Nephron (organoid): ENCODE measurements around the gene PODXL.

ENCODE experiments used
- H3K27ac Mint-ChIP-seq, 3 experiments: 2 replicates each; pipeline ENCODE4 v1.8.0; 2020; ENCODE audit warnings: mixed read lengths in 3 of 3, mild to moderate bottlenecking in 2 of 3, moderate library complexity in 1 of 3
- H3K27me3 Mint-ChIP-seq: 2 replicates; pipeline ENCODE4 v1.8.0; 2021; ENCODE audit warnings: low read depth, mild to moderate bottlenecking, moderate library complexity, mixed read lengths
- H3K36me3 Mint-ChIP-seq: 2 replicates; pipeline ENCODE4 v1.8.0; 2020; ENCODE audit warnings: low read depth, mixed read lengths
- H3K4me1 Mint-ChIP-seq: 2 replicates; pipeline ENCODE4 v1.8.0; 2020; ENCODE audit warnings: mixed read lengths
- H3K4me3 Mint-ChIP-seq, 3 experiments: 2 replicates each; pipeline ENCODE4 v1.8.0; 2020; ENCODE audit warnings: mild to moderate bottlenecking in 3 of 3, mixed read lengths in 3 of 3, moderate library complexity in 2 of 3
- H3K9me3 Mint-ChIP-seq: 2 replicates; pipeline ENCODE4 v1.8.0; 2020; ENCODE audit warnings: mixed read lengths
- TF ChIP-seq, protein P1 (sequence below), 3 experiments: fragments of 200-600 bp; sonication (generic); IDR thresholded peaks; one replicate each; pipeline ENCODE4 v1.5.0; 2021; ENCODE audit warnings: antibody characterized with exemption in 3 of 3; ENCODE audit not compliant: unreplicated experiment in 3 of 3

PODXL gene

DNA sequence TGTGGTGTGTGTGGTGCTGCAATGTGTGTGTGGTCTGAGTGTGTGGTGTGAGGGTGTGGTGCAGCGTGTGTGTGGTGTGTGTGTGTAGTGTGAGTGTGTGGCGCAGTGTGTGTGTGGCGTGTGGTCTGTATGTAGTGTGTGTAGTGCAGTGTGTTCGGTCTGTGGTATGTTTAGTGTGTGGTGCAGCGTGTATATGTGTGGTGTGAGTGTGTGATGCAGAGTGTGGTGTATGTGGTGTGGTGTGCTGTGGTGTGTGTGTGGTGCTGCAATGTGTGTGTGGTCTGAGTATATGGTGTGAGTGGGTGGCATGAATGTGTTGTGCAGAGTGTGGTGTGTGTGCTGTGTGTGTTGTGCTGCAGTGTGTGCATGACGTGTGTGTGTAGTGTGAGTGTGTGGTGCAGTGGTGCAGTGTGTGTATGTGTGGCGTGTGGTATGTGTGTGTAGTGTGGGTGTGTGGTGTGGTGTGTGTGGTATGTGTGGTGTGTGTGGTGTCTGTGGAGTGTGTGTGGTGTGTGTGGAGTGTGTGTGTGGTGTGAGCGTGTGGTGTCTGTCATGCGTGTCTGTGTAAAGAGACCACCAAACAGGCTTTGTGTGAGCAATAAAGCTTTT lies 31.0 kb upstream of the PODXL start:
- Mint-ChIP-seq H3K4me3 (no peak overlapping the region), H3K4me1 (peaks cover 5% of the 10 kb centered on the region), H3K27ac (no peak overlapping the region), H3K27me3 (no peaks in the 10 kb centered on the region), H3K9me3 (no peaks in the 10 kb centered on the region), H3K36me3 (no peaks in the 10 kb centered on the region)
- TF ChIP-seq, protein P1, sequence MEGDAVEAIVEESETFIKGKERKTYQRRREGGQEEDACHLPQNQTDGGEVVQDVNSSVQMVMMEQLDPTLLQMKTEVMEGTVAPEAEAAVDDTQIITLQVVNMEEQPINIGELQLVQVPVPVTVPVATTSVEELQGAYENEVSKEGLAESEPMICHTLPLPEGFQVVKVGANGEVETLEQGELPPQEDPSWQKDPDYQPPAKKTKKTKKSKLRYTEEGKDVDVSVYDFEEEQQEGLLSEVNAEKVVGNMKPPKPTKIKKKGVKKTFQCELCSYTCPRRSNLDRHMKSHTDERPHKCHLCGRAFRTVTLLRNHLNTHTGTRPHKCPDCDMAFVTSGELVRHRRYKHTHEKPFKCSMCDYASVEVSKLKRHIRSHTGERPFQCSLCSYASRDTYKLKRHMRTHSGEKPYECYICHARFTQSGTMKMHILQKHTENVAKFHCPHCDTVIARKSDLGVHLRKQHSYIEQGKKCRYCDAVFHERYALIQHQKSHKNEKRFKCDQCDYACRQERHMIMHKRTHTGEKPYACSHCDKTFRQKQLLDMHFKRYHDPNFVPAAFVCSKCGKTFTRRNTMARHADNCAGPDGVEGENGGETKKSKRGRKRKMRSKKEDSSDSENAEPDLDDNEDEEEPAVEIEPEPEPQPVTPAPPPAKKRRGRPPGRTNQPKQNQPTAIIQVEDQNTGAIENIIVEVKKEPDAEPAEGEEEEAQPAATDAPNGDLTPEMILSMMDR (IDR thresholded peaks at IDR 0.05; ENCODE audit: unreplicated experiment in 3 of 3) = no peak

DNA sequence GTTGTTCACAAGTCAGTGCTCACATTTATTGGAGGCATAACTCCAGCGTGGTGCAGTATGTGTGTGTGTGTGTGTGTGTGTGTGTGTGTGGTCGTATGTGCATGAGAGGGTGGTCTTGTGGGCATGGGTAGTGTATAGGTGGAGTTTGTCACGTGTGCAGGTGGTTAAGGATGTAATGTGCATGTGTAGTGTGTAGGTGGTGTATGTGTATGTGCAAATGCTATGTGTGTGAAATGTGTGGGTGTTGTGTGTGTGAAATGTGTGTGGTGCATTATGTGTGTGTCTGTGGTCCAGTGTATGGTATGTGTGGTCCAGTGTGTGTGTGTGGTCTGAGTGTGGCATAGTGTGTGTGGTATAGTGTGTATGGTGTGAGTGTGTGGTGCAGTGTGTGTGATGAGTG lies 30.3 kb upstream of the PODXL start:
- H3K4me3 Mint-ChIP-seq = no peak overlapping the region
- H3K27ac Mint-ChIP-seq = no peak overlapping the region
- H3K36me3 Mint-ChIP-seq = no peaks in the 10 kb centered on the region
- H3K4me1 Mint-ChIP-seq = peaks cover 5% of the 10 kb centered on the region
- no peaks in the 10 kb centered on the region for H3K27me3 Mint-ChIP-seq
- H3K9me3 Mint-ChIP-seq = no peaks in the 10 kb centered on the region
- TF ChIP-seq, protein P1 (IDR thresholded peaks at IDR 0.05; ENCODE audit: unreplicated experiment in 3 of 3) = no peak

DNA sequence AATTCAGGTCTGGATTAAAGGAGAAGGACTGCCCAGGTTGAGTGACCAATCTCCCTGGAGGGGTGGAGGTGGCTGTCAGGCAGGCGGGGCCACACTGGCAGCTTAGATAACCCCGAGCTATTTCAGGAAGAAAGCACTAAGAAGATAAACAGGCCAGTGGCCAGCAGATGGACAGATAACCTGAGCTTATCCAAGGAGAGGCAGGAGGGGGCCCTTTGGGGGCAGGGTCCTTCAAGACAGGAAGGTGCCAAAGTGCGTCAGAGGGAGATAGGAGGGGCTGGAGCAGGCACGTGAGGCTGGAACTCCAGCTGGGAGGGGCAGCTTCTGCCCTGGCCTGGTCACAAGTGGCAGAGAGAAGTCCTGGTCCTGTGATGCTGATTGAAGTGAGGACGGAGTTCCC lies 29.8 kb upstream of the PODXL start:
- Mint-ChIP-seq H3K27ac (no peak overlapping the region), H3K27me3 (no peaks in the 10 kb centered on the region), H3K9me3 (no peaks in the 10 kb centered on the region), H3K36me3 (no peaks in the 10 kb centered on the region), H3K4me1 (peaks cover 5% of the 10 kb centered on the region), H3K4me3 (no peak overlapping the region)
- TF ChIP-seq, protein P1 (IDR thresholded peaks at IDR 0.05; ENCODE audit: unreplicated experiment in 3 of 3) = no peak

DNA sequence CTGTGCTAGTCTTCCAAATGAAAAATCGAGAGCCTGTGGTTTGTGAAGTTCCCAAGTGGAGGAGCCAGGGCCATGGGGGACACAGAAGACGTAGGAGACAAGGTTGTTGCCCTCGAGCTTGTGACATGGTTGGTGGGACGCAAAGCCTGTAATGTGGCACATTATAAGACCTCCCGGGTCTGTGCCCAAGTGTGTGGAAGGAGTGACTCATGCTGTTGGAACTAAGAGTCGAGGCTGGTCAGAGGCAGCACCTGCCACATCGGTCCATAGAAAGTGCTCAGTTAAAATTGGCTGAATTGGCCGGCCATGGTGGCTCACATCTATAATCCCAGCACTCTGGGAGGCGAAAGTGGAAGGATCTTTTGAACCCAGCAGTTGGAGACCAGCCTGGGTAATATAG lies 27.0 kb upstream of the PODXL start:
- H3K4me1 Mint-ChIP-seq = peaks cover 5% of the 10 kb centered on the region
- H3K36me3 Mint-ChIP-seq = no peaks in the 10 kb centered on the region
- TF ChIP-seq, protein P1 (IDR thresholded peaks at IDR 0.05; ENCODE audit: unreplicated experiment in 3 of 3) = no peak
- H3K27me3 Mint-ChIP-seq = no peaks in the 10 kb centered on the region
- no peaks in the 10 kb centered on the region for H3K9me3 Mint-ChIP-seq
- H3K4me3 Mint-ChIP-seq = no peak overlapping the region
- no peak overlapping the region for H3K27ac Mint-ChIP-seq

DNA sequence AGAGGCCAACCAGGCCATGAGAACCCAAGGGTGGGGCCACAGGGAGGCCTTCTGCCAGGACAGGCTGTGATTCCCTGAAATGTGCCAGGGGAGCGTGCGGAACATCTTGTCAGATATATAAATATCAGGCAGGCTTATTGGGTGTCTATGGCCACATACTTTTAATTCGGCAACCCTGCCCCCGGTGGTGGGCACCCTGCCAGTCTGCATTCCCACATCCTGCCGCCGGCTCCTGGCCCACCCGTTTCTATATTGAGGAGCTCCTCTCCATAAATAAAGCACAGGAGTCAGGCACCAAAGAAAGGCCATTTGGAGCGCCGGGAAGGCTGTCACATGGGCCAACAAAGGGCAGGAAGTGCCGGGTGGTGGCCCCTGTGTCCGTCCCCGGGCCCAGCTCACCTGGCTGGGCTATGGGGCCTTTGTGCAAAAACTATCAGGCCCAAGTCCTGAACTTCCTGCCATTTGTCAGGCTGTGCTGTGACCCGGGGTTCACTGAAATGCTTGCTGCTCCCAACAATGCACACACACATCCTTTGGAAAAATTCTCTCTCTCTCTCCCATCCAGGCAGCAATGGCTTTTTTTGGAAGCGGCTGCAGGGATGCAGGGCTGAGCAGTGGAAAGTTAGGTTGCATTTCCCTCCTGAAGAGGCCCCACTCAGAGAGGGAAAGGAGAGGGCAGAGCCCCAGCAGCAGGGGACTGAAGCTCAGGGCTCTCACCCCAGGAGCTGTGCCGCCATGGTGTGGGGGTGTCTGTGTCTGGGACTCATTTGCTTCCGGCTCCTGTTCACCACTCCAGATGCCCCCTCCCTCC lies 25.0 kb upstream of the PODXL start:
- H3K4me3 Mint-ChIP-seq = no peak overlapping the region
- TF ChIP-seq, protein P1 (IDR thresholded peaks at IDR 0.05; ENCODE audit: unreplicated experiment in 3 of 3) = no peak
- H3K27me3 Mint-ChIP-seq = peaks cover 2% of the 10 kb centered on the region
- no peaks in the 10 kb centered on the region for H3K36me3 Mint-ChIP-seq
- peaks cover 5% of the 10 kb centered on the region for H3K4me1 Mint-ChIP-seq
- no peaks in the 10 kb centered on the region for H3K9me3 Mint-ChIP-seq
- H3K27ac Mint-ChIP-seq = no peak overlapping the region

DNA sequence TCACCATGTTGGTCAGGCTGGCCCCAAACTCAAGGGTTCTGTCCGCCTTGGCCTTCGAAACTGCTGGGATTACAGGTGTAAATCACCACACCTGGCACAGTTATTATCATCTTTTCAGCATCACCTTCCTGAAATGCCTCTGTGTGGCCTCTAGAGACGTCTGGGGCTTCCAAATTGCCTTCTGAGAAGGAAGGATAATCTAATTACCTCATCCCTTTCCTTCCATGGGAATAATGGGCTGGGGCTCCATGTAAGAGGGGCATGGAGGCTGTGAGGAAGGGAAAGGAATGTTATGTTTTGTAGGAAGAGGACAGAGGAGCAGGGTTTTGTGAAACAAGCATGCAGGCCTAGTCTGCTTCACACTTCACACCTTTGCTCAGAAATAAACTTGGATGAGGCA lies 22.2 kb upstream of the PODXL start:
- TF ChIP-seq, protein P1 (IDR thresholded peaks at IDR 0.05; ENCODE audit: unreplicated experiment in 3 of 3) = no peak
- H3K27me3 Mint-ChIP-seq = peaks cover 4% of the 10 kb centered on the region
- no peak overlapping the region for H3K4me3 Mint-ChIP-seq
- no peaks in the 10 kb centered on the region for H3K9me3 Mint-ChIP-seq
- no peaks in the 10 kb centered on the region for H3K4me1 Mint-ChIP-seq
- no peak overlapping the region for H3K27ac Mint-ChIP-seq
- H3K36me3 Mint-ChIP-seq = no peaks in the 10 kb centered on the region
